Tibial nerve (tissue), 4 donors: ENCODE data around the gene NPEPL1.

Experiments used
- CTCF ChIP-seq, 5 experiments: fragments of 200-600 bp in 3 of 5; fragments of 450-650 bp in 2 of 5; sonication (generic) in 3 of 5; IDR thresholded peaks; one replicate each; pipeline ENCODE4 v1.5.1; 2016 to 2019; ENCODE audit warnings: antibody characterized with exemption in 5 of 5, mild to moderate bottlenecking in 3 of 5, moderate library complexity in 2 of 5
- EP300 ChIP-seq, 2 donors: sonication (generic); formaldehyde crosslinking; IDR thresholded peaks; one replicate each; pipeline ENCODE4 v1.6.1; 2017; ENCODE audit warnings: antibody characterized with exemption in 2 of 2, mild to moderate bottlenecking in 1 of 2
- POLR2A ChIP-seq, 2 donors: fragments of 450-650 bp; IDR thresholded peaks; one replicate each; pipeline ENCODE4 v1.6.1; 2017; ENCODE audit warnings: antibody characterized with exemption in 2 of 2, mild to moderate bottlenecking in 2 of 2, moderate library complexity in 2 of 2

- TF ChIP-seq CTCF (IDR thresholded peaks at IDR 0.05) (no peak), POLR2A (IDR thresholded peaks at IDR 0.05) (no peak), EP300 (IDR thresholded peaks at IDR 0.05) (no peak)
These were observed 34.6 kb upstream of the NPEPL1 start for GRCh38 chr20:58657986-58658385.
